Right cardiac atrium (tissue), 5 donors: ENCODE data around the gene HSPBP1. TPM values are rescaled to one million over a fixed set of nuclear protein-coding genes. Genes with fewer than 3 reads are reported as not detected.

Experiments used
- ATAC-seq, 2 donors: fragments of 200-7000 bp; cut with Tn5 transposase; one replicate each; pipeline versions ENCODE4 v1.8.0 to v1.9.1; 2020; ENCODE audit warnings: moderate library complexity in 2 of 2, mild to moderate bottlenecking in 1 of 2
- DNase-seq, 3 donors: peaks; one replicate each; pipeline ENCODE4 v3.0.0-alpha.2; 2020
- H3K27ac ChIP-seq: one replicate; pipeline ENCODE4 v1.5.1; 2013; ENCODE audit warnings: mild to moderate bottlenecking, low read length, control low read depth, moderate library complexity
- H3K27me3 ChIP-seq: one replicate; pipeline ENCODE4 v1.6.1; 2013; ENCODE audit not compliant: control insufficient read depth, insufficient read depth
- H3K4me1 ChIP-seq: one replicate; pipeline ENCODE4 v1.6.1; 2013; ENCODE audit warnings: low read length; ENCODE audit not compliant: control insufficient read depth, insufficient read depth
- H3K4me3 ChIP-seq: one replicate; pipeline ENCODE4 v1.5.1; 2013; ENCODE audit warnings: low read length, control low read depth
- H3K9me3 ChIP-seq: one replicate; pipeline ENCODE4 v1.6.1; 2013; ENCODE audit warnings: low read length; ENCODE audit not compliant: control insufficient read depth
- WGBS: extraction: QIAGEN DNeasy Blood & Tissue Kit; methylation state at CpG from one replicate; pipeline ENCODE4 v1.1.7; 2013; 5-methylcytosine and 5-hydroxymethylcytosine counted together
- intact Hi-C, 4 donors: fragments of 100-400 bp; cut with DNase I; formaldehyde crosslinking; loops; one replicate each; pipeline versions ENCODE4 v1.11.0 to v1.14.0; 2022 to 2023
- polyA plus RNA-seq: library from polyadenylated mRNA; stranded (reverse); fragments of 200-250 nt; gene quantifications from one replicate; pipeline ENCODE4 v1.2.3, GENCODE V29; 2013
- total RNA-seq, 4 donors: library from RNA; stranded (reverse); fragmentation: NEBNext Ultra II Directional; extraction: Animal tissue kit (Norgen Biotek cat#: 25700); gene quantifications; one replicate each; pipeline ENCODE4 v1.2.1, GENCODE V29; 2021
- donor health status: healthy with polysubstance abuse.
- donor health status: DM: no; HTN: yes; CAD: no.
- donor health status: DM: no; HTN: no; CAD: no.
- donor health status: DM: no; HTN: yes; CAD: no; lungs with severe emphysema.
- donor health status: DM: yes; HTN: yes; CAD: no.

The HSPBP1 gene
- total and polyA plus RNA-seq, 5 donors: 27.7 to 48.0 (median 33.4) TPM

DNA sequence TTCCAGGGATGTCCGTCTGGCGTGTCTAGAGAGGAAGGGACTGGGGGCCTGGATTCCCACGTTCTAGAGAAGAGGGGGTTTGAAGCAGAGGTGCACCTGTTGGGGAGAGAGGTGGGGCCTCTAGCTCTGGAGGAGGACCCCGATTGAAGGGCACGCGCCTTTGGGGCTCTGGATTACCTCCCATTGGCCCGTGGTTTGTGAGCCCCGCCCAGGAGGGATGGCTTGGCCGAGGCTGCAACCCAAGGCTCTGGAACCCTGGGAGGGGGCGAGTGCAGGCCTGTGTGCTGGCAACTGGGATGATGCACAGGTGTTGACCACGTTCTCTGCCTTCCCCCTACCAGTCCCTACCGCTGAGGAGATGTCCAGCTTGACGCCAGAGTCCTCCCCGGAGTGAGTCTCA, 25.1 kb upstream of the HSPBP1 start:
- H3K27me3 ChIP-seq: no peaks in the 10 kb centered on the region
- ATAC-seq: no peak
- H3K4me1 ChIP-seq: no peaks in the 10 kb centered on the region
- WGBS: 83% methylated on average over 14 of the region's 14 CpGs
- no peaks in the 10 kb centered on the region for H3K9me3 ChIP-seq
- DNase-seq: no peak
- intact Hi-C loops: loop anchor here in 3 of 4 donors (5.0 to 10.0 kb wide), 3 partner anchors 70 to 82 kb away; partner anchors contain the start of genes IL11 (in 1 of the 3), RPL28 (in 1 of the 3), TMEM190 (in 1 of the 3) and TMEM238 (in 1 of the 3)
- no peak overlapping the region for H3K4me3 ChIP-seq
- H3K27ac ChIP-seq: no peak overlapping the region

DNA sequence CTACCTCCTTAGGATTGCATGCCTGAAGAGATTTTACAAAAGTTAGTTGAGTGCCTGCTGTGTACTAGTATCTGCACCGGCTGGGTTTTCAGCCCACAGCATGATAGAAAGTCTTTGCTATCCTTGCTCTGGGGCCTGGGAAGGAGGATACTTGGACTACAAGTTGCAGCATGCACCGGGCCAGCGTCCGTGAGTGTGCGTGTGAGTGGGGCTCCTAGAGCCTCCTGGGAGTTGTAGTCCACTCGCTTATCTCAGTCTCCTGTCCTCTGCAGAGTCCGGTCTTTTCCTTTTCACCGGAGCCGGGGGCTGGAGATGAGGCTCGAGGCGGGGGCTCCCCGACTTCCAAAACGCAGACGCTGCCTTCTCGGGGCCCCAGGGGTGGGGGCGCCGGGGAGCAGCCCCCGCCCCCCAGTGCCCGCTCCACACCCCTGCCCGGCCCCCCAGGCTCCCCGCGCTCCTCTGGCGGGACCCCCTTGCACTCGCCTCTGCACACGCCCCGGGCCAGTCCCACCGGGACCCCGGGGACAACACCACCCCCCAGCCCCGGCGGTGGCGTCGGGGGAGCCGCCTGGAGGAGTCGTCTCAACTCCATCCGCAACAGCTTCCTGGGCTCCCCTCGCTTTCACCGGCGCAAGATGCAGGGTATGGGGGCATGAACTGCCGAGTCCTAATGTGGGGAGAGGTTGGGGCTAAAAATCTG, 24.5 kb upstream of the HSPBP1 start:
- Histone ChIP-seq H3K9me3 (no peaks in the 10 kb centered on the region), H3K27me3 (no peaks in the 10 kb centered on the region), H3K27ac (no peak overlapping the region), H3K4me1 (no peaks in the 10 kb centered on the region), H3K4me3 (no peak overlapping the region)
- peak in 1 of 2 donors; percentile 37 for ATAC-seq
- 91% methylated on average over 39 of the region's 39 CpGs for WGBS
- DNase-seq: peak in 2 of 3 donors; percentile 62 to 71
- intact Hi-C loops: loop anchor here in 3 of 4 donors (5.0 to 10.0 kb wide), 3 partner anchors 70 to 83 kb away; partner anchors contain the start of genes IL11 (in 1 of the 3), RPL28 (in 1 of the 3), TMEM190 (in 1 of the 3) and TMEM238 (in 1 of the 3)

DNA sequence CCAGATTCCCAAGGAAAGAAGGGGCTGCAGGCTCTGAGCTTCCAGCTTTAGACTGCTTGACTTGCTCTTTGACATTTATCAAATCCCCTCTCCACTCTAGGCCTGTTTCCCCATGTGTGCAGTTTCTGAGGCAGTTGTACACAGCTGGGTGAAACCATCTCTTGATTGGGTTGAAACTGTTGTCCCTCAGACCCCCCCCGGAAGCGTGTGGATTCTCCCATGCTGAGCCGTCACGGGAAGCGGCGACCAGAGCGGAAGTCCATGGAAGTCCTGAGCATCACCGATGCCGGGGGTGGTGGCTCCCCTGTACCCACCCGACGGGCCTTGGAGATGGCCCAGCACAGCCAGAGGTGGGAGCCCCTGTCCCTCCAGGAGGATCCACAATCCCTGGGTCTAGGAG, 23.6 kb upstream of the HSPBP1 start:
- Histone ChIP-seq H3K4me3 (no peak overlapping the region), H3K27ac (no peak overlapping the region), H3K27me3 (no peaks in the 10 kb centered on the region), H3K9me3 (no peaks in the 10 kb centered on the region), H3K4me1 (no peaks in the 10 kb centered on the region)
- no peak for ATAC-seq
- DNase-seq: no peak
- WGBS: 90% methylated on average over 11 of the region's 11 CpGs
- intact Hi-C loops: loop anchor here in 3 of 4 donors (5.0 to 10.0 kb wide), 3 partner anchors 71 to 84 kb away; partner anchors contain the start of genes IL11 (in 1 of the 3), RPL28 (in 1 of the 3), TMEM190 (in 1 of the 3) and TMEM238 (in 1 of the 3)

DNA sequence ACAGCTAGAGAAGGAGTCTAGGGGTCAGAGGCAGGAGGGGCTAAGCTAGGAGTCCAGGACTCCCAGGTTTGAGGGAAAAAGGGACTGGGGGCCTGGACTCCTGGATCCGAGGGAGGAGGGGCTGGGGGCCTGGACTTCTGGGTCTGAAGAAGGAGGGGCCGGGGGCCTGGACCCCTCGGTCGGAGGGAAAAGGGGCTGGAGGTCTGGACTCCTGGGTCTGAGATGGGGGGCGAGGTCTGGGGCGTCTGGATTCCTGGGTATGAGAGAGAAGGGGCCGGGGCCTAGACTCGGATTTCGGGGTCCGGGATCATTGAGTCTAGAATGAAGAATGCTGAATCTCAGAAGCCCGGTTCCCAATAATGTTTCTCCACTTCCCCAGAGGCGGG, 22.4 kb upstream of the HSPBP1 start:
- H3K9me3 ChIP-seq: no peaks in the 10 kb centered on the region
- H3K27me3 ChIP-seq: no peaks in the 10 kb centered on the region
- H3K4me1 ChIP-seq: no peaks in the 10 kb centered on the region
- ATAC-seq (no peak), DNase-seq (peak in 1 of 3 donors; percentile 16)
- 83% methylated on average over 12 of the region's 12 CpGs for WGBS
- intact Hi-C loops: loop anchor here in 3 of 4 donors (5.0 to 10.0 kb wide), 3 partner anchors 72 to 85 kb away; partner anchors contain the start of genes IL11 (in 1 of the 3), RPL28 (in 1 of the 3), TMEM190 (in 1 of the 3) and TMEM238 (in 1 of the 3)
- no peak overlapping the region for H3K27ac ChIP-seq
- no peak overlapping the region for H3K4me3 ChIP-seq

DNA sequence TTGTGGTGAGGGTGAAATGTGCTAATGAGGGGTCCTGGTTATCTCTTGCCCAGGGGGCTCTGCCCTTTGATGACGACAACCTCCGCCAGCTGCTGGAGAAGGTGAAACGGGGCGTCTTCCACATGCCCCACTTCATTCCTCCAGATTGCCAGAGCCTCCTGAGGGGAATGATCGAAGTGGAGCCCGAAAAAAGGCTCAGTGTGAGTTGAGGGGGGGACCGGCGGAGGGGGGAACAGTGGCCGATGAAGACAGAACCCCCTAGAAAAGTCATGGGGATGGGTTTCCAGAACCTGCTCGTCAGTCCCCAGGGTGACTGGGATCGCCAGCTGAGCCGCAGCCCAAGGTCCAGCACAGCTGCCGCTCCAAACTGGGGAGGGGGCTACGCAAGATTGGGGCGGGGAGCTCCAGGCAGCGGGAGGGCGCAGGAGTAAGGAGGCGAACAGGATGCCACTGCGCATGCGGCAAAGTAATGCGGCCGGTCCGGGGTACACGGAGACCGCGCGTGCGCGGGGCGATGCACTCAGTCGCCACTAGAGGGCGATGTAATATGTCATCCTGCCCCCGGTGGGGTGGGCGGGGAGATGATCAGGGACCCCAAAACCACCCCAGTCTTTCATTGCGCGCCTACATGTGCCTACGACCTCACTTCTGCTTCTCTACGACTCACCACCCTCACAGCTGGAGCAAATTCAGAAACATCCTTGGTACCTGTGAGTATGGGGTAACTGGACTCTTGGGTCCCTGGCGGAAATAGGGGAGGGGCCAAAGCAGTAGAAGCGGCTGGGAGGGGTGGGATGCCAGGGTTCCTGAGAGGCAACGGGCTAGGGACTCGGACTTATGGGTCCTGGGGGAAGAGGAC, 21.8 kb upstream of the HSPBP1 start:
- WGBS: 17% methylated on average over 42 of the region's 42 CpGs
- no peaks in the 10 kb centered on the region for H3K9me3 ChIP-seq
- ATAC-seq (peak; percentile 87 to 90), DNase-seq (peak; percentile 91 to 96 (median 96))
- intact Hi-C loops: loop anchor here in 3 of 4 donors (5.0 to 10.0 kb wide), 3 partner anchors 73 to 86 kb away; partner anchors contain the start of genes IL11 (in 1 of the 3), RPL28 (in 1 of the 3), TMEM190 (in 1 of the 3) and TMEM238 (in 1 of the 3)
- H3K4me1 ChIP-seq: no peaks in the 10 kb centered on the region
- H3K27ac ChIP-seq: no peak overlapping the region
- peak overlapping the region; percentile 17 for H3K4me3 ChIP-seq
- no peaks in the 10 kb centered on the region for H3K27me3 ChIP-seq

DNA sequence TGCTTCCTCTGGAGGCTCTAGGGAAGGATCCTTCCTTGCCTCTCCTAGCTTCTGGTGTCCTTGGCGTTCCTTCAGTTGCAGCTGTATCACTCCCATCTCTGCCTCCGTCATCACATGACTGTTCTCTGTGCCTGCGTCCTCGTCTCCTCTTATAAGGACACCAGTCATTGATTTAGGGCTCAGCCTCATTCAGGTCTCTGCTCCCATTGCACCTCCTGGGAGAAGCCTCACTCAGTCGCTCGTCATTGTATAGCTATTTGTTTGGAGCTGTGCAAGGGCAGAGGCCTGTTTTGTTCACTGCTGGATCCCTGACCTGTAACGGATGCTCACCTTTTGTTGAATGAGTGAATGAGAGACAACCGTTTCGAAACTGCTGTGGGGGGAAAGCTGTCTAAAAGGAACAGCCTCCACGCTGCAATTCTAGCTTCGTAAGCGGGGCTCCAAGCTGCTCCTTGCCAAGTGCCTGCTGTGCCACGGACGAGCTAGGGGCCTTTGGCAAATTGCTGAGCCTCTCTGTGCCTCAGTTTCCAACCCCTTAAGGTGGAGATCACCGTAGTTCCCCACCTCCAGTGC, 21.1 kb upstream of the HSPBP1 start:
- peak in 2 of 3 donors; percentile 3 to 8 for DNase-seq
- ATAC-seq: no peak
- no peaks in the 10 kb centered on the region for H3K9me3 ChIP-seq
- H3K4me1 ChIP-seq: no peaks in the 10 kb centered on the region
- no peak overlapping the region for H3K27ac ChIP-seq
- no peaks in the 10 kb centered on the region for H3K27me3 ChIP-seq
- 75% methylated on average over 15 of the region's 15 CpGs for WGBS
- intact Hi-C loops: loop anchor here in 3 of 4 donors (5.0 to 10.0 kb wide), 3 partner anchors 74 to 86 kb away; partner anchors contain the start of genes IL11 (in 1 of the 3), RPL28 (in 1 of the 3), TMEM190 (in 1 of the 3) and TMEM238 (in 1 of the 3)
- no peak overlapping the region for H3K4me3 ChIP-seq

DNA sequence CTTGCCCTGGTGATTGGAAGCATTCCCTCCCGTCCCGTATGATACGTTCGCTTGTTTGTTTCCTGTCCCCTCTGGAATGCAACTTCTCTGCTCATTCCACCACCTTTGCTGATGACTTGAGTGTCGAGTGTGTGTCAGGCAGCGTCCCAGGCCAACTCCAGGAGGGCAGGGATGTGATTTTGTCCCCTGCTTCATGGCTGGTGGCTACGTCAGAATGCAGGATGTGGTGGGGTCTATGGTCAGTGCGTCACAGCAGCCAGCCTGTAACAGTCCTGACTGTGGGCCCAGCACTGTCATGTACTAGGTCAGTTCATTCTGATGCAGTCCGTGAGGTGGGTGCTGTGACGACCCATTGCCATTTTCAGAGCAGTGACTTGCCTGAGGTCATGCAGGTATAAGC, 20.1 kb upstream of the HSPBP1 start:
- no peak for ATAC-seq
- 87% methylated on average over 10 of the region's 10 CpGs for WGBS
- intact Hi-C loops: loop anchor here in 3 of 4 donors (5.0 to 10.0 kb wide), 3 partner anchors 75 to 87 kb away; partner anchors contain the start of genes IL11 (in 1 of the 3), RPL28 (in 1 of the 3), TMEM190 (in 1 of the 3) and TMEM238 (in 1 of the 3)
- Histone ChIP-seq H3K4me3 (no peak overlapping the region), H3K27me3 (no peaks in the 10 kb centered on the region), H3K4me1 (no peaks in the 10 kb centered on the region), H3K27ac (no peak overlapping the region), H3K9me3 (no peaks in the 10 kb centered on the region)
- DNase-seq: peak in 1 of 3 donors; percentile 12

DNA sequence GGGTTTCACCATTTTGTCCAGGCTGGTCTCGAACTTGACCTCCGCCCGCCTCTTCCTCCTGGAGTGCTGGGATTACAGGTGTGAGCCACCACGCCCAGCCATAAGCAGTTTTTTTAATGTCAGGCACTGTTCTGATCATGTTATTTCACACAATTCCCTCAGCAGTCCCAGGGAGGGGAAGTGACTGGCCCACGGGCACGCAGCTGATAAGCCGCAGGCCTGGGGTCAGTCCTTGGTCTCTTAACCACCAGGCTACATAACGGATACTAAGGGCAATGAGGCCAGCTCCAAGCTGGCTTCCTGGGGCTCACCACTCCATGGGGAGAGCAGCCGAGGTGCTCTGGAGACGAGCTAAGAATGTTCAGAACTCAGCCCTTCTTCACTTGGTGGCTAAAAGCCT, 17.4 kb upstream of the HSPBP1 start:
- ATAC-seq: no peak
- Histone ChIP-seq H3K4me3 (no peak overlapping the region), H3K4me1 (no peaks in the 10 kb centered on the region), H3K9me3 (no peaks in the 10 kb centered on the region), H3K27me3 (no peaks in the 10 kb centered on the region), H3K27ac (no peak overlapping the region)
- intact Hi-C loops: no loop called here
- WGBS: 89% methylated on average over 10 of the region's 10 CpGs
- peak in 1 of 3 donors; percentile 15 for DNase-seq

DNA sequence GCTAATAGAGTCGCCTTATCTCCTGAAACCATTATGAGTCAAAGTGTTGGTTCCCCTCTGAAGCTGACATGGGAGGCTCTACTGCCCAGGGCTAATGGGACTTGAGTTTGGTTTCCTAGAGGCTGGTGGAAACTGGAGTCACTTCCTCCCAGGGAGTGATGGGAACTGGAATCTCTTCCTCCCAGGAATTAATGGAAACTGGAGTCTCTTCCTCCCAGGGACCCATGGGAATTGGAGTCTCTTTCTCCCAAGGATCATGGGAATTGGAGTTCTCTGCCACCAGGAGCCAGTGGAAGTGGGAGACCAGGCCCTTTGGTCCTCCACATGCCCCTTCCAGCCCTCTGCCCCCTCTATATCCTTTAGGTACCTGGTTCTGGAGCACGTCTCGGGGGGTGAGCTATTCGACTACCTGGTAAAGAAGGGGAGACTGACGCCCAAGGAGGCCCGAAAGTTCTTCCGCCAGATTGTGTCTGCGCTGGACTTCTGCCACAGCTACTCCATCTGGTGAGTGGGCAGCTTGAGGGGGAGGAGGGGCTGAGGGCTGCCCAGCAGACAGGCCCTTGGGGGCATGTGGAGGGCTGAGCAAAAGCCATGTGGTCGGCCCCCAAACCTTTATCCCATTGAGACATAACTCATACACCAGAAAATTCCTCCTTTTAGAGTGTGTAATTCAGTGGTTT, 9.3 kb upstream of the HSPBP1 start:
- 93% methylated on average over 9 of the region's 9 CpGs for WGBS
- H3K4me3 ChIP-seq: no peak overlapping the region
- no peaks in the 10 kb centered on the region for H3K27me3 ChIP-seq
- ATAC-seq (no peak), DNase-seq (peak in 1 of 3 donors; percentile 30)
- no peaks in the 10 kb centered on the region for H3K4me1 ChIP-seq
- no peak overlapping the region for H3K27ac ChIP-seq
- intact Hi-C loops: no loop called here
- no peaks in the 10 kb centered on the region for H3K9me3 ChIP-seq
